ENCODE measurements around the gene CSTPP1. TPM values are rescaled to one million over a fixed set of nuclear protein-coding genes. Genes with fewer than 3 reads are reported as not detected.

CSTPP1 gene
- total and polyA plus RNA-seq, 5 donors from 2014 or later, result 15.1 to 18.3 (median 15.5) TPM

DNA sequence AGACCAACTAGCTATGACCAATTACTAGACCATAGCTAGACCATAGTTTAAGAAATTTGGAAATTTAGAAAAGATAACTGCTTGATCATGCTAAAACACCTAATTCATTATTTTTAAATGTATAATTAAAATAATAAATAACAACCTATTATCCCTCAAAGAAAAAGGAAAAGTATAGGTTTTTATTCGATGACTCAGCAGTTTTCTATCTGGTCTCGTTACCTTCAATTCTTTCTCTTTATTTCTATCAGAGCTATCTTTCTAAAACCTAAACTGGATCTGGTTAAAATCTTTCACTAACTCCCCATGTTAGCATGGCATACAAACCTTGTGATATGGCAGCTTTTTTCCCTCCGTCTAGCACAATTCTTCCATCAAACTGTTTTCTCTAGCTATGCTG lies 27.3 kb downstream of the CSTPP1 start:
- H3K4me1 Mint-ChIP-seq, result peaks cover 0 to 6% (median 4%) of the 10 kb centered on the region in 4 donors
- H3K27ac Mint-ChIP-seq, result no peak overlapping the region
- Histone ChIP-seq H3K36me3 (ENCODE audit: control insufficient read depth, insufficient read depth, low read length) (peaks cover 5% of the 10 kb centered on the region), H3K27ac (ENCODE audit: insufficient read depth, low read length, poor library complexity, severe bottlenecking) (no peak overlapping the region), H3K4me3 (ENCODE audit: low read depth, low read length) (no peak overlapping the region), H3K27me3 (ENCODE audit: control insufficient read depth, insufficient read depth, low read length) (no peaks in the 10 kb centered on the region), H3K4me1 (ENCODE audit: control insufficient read depth, insufficient read depth, low read length, poor library complexity, severe bottlenecking) (no peaks in the 10 kb centered on the region), H3K9me3 (ENCODE audit: control insufficient read depth in 2 of 2, low read length in 2 of 2) (peaks cover 0 to 2% of the 10 kb centered on the region in 2 experiments)
- DNase-seq (no peak), ATAC-seq (ENCODE audit: low read depth in 2 of 2) (no peak)
- H3K27me3 Mint-ChIP-seq, result no peaks in the 10 kb centered on the region
- no peak overlapping the region for H3K4me3 Mint-ChIP-seq
- peaks cover 21% of the 10 kb centered on the region for H3K36me3 Mint-ChIP-seq
- peaks cover 0 to 3% (median 0%) of the 10 kb centered on the region in 7 donors for H3K9me3 Mint-ChIP-seq

DNA sequence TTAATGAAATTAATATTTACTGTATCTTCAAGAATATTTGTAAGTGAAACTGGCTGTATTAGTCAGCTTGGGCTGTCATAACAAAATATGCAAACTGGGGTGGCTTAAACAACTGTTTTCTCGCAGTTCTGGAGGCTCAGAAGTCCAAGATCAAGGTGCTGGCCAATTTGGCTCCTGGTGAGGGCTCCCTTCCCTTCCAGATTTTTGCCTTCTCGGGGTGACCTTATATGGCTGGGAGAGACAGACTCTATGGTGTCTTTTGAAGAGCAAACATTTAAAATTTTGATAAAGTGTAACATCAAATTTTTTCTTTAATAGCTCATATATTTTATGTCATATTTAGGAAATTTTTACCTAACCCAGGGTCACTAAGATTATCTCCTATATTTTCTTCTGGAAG lies 30.2 kb downstream of the CSTPP1 start:
- Histone ChIP-seq H3K27me3 (ENCODE audit: control insufficient read depth, insufficient read depth, low read length) (no peaks in the 10 kb centered on the region), H3K4me3 (ENCODE audit: low read depth, low read length) (no peak overlapping the region), H3K27ac (ENCODE audit: insufficient read depth, low read length, poor library complexity, severe bottlenecking) (no peak overlapping the region), H3K4me1 (ENCODE audit: control insufficient read depth, insufficient read depth, low read length, poor library complexity, severe bottlenecking) (no peaks in the 10 kb centered on the region), H3K36me3 (ENCODE audit: control insufficient read depth, insufficient read depth, low read length) (no peaks in the 10 kb centered on the region), H3K9me3 (ENCODE audit: control insufficient read depth in 2 of 2, low read length in 2 of 2) (no peaks in the 10 kb centered on the region)
- no peak for ATAC-seq (ENCODE audit: low read depth in 2 of 2)
- H3K9me3 Mint-ChIP-seq, result peaks cover 0 to 2% (median 0%) of the 10 kb centered on the region in 7 donors
- no peak overlapping the region for H3K27ac Mint-ChIP-seq
- H3K27me3 Mint-ChIP-seq, result no peaks in the 10 kb centered on the region
- no peak for DNase-seq
- H3K4me1 Mint-ChIP-seq, result peaks cover 0 to 4% (median 2%) of the 10 kb centered on the region in 4 donors
- H3K4me3 Mint-ChIP-seq, result no peak overlapping the region
- peaks cover 14% of the 10 kb centered on the region for H3K36me3 Mint-ChIP-seq

DNA sequence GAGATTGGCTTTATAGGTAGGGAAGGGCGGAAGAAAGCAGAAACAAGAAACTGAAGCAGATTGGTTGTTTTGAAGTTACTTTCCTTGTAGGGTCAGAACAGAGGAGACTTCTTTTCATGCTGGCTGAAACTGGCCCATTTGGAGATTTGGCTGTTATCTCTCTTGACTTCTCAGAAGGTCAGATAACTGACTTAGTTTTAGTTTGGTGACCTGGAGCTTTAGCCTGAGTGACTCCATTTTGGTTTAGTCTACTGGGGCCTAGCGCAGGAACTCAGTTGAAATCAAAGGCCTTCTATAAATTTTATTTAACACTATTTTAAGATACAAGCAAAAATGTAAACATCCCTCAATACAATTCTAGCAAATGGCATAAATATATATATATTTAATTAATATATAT lies 31.4 kb downstream of the CSTPP1 start:
- H3K27me3 Mint-ChIP-seq, result no peaks in the 10 kb centered on the region
- DNase-seq (no peak), ATAC-seq (ENCODE audit: low read depth in 2 of 2) (no peak)

DNA sequence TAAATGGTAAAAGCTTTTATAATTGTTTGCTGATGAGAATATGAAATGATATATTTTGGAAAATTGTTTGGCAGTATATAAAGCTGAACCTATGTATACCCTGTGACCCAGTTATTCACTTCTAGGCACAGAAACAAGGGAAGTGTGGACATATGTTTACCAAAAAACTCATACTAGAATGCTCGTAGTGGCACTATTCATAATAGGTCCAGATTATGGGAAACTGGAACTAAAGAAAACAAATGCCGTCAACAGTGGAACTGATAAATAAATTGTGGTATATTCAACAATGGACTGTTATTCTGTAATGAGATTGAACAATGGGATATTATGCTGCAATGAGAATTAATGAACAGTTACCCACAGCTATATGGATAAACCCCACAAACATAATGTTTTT lies 32.8 kb downstream of the CSTPP1 start:
- no peak overlapping the region for H3K4me3 ChIP-seq (ENCODE audit: low read depth, low read length)
- H3K27me3 Mint-ChIP-seq, result no peaks in the 10 kb centered on the region
- peaks cover 10% of the 10 kb centered on the region for H3K36me3 Mint-ChIP-seq
- no peak overlapping the region for H3K27ac ChIP-seq (ENCODE audit: insufficient read depth, low read length, poor library complexity, severe bottlenecking)
- H3K4me1 ChIP-seq (ENCODE audit: control insufficient read depth, insufficient read depth, low read length, poor library complexity, severe bottlenecking), result no peaks in the 10 kb centered on the region
- H3K36me3 ChIP-seq (ENCODE audit: control insufficient read depth, insufficient read depth, low read length), result no peaks in the 10 kb centered on the region
- no peaks in the 10 kb centered on the region for H3K9me3 Mint-ChIP-seq
- no peak for ATAC-seq (ENCODE audit: low read depth in 2 of 2)
- no peaks in the 10 kb centered on the region for H3K9me3 ChIP-seq (ENCODE audit: control insufficient read depth in 2 of 2, low read length in 2 of 2)
- H3K4me3 Mint-ChIP-seq, result no peak overlapping the region
- H3K27me3 ChIP-seq (ENCODE audit: control insufficient read depth, insufficient read depth, low read length), result no peaks in the 10 kb centered on the region
- no peak for DNase-seq
- no peak overlapping the region for H3K27ac Mint-ChIP-seq
- H3K4me1 Mint-ChIP-seq, result no peaks in the 10 kb centered on the region

More for the DNA sequence above, 31.4 kb downstream of the CSTPP1 start:
- Histone ChIP-seq H3K4me1 (ENCODE audit: control insufficient read depth, insufficient read depth, low read length, poor library complexity, severe bottlenecking) (no peaks in the 10 kb centered on the region), H3K27me3 (ENCODE audit: control insufficient read depth, insufficient read depth, low read length) (no peaks in the 10 kb centered on the region), H3K27ac (ENCODE audit: insufficient read depth, low read length, poor library complexity, severe bottlenecking) (no peak overlapping the region), H3K4me3 (ENCODE audit: low read depth, low read length) (no peak overlapping the region), H3K36me3 (ENCODE audit: control insufficient read depth, insufficient read depth, low read length) (no peaks in the 10 kb centered on the region), H3K9me3 (ENCODE audit: control insufficient read depth in 2 of 2, low read length in 2 of 2) (no peaks in the 10 kb centered on the region)
- Mint-ChIP-seq H3K27ac (no peak overlapping the region), H3K9me3 (peaks cover 0 to 2% (median 0%) of the 10 kb centered on the region in 7 donors), H3K4me1 (peaks cover 0 to 3% (median 2%) of the 10 kb centered on the region in 4 donors), H3K36me3 (peaks cover 14% of the 10 kb centered on the region), H3K4me3 (no peak overlapping the region)

DNA sequence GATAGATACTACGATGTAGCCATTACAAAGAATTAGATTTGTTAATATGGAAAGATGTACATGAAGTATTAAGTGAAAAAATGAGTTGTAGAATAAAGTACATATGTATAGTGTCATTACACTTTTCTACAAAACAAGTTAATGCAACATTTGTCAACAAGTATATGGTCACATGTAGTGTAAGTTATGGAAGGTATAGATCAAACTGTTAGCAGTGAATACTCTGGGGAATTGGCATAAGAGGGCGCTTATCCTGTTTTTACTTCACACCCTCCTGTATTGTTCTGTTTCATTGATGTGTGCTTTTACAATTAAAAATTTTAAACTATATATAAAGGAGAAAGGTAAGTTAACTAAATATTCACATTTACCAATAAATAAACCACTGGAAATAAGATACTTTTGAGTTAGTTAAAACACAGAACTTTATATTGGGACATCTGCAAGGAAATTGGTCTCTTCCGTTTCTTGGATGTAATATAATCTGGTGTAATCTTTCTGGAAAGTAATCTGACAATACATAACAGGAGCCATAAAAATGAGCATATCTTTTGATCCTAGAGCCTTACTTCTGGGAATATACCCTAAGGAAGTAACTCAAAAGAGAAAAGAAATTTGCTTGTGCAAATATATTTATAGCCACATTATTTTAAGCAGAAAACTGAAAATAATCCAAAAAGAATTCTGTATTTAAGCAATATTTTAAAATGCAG lies 34.5 kb downstream of the CSTPP1 start:
- Mint-ChIP-seq H3K36me3 (peaks cover 9% of the 10 kb centered on the region), H3K27ac (no peak overlapping the region), H3K27me3 (no peaks in the 10 kb centered on the region), H3K9me3 (no peaks in the 10 kb centered on the region), H3K4me3 (no peak overlapping the region), H3K4me1 (no peaks in the 10 kb centered on the region)
- H3K36me3 ChIP-seq (ENCODE audit: control insufficient read depth, insufficient read depth, low read length), result no peaks in the 10 kb centered on the region
- ATAC-seq (ENCODE audit: low read depth in 2 of 2) (no peak), DNase-seq (no peak)
- H3K27me3 ChIP-seq (ENCODE audit: control insufficient read depth, insufficient read depth, low read length), result no peaks in the 10 kb centered on the region
- no peak overlapping the region for H3K27ac ChIP-seq (ENCODE audit: insufficient read depth, low read length, poor library complexity, severe bottlenecking)
- no peaks in the 10 kb centered on the region for H3K9me3 ChIP-seq (ENCODE audit: control insufficient read depth in 2 of 2, low read length in 2 of 2)
- H3K4me3 ChIP-seq (ENCODE audit: low read depth, low read length), result no peak overlapping the region
- no peaks in the 10 kb centered on the region for H3K4me1 ChIP-seq (ENCODE audit: control insufficient read depth, insufficient read depth, low read length, poor library complexity, severe bottlenecking)

DNA sequence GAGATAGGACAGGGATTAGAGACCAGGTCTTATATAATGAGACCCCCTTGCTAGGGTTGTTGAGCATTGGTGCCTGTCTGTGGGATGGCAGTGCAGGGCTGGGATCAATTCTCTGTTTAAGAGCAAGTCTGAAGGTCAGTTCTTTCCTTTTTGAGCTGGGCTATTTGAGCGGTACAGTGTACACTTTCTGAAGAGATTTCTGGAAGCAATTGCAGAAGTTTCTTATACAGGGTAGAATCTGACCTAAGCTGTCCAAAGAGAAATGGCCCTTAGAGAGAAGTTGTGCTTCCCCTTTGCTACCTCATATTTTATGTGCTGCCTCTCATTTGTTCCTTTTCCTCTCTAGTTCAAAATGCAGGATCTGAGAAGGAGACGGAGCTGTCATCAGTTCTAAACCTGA lies 35.8 kb downstream of the CSTPP1 start:
- H3K27ac ChIP-seq (ENCODE audit: insufficient read depth, low read length, poor library complexity, severe bottlenecking), result no peak overlapping the region
- ATAC-seq (ENCODE audit: low read depth in 2 of 2), result no peak
- no peak overlapping the region for H3K4me3 Mint-ChIP-seq

DNA sequence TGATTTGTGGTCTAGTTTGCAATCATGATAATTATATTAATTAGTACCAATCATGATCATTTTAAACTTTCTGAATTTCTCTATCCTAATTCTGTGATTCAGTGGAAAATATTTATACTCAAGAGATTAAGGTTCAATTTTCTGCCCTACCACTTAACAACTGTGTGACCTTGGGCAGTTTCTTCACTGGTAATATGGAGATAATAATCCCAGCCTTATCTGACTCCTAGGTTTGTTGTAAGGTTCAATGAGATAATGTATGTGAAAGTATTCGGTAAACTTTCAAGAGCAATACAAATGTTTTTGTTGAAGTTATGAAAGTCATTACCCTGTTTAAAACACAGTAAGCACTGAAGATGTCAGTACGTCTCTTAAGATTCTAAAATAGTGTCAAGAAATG lies 36.3 kb downstream of the CSTPP1 start:
- no peaks in the 10 kb centered on the region for H3K4me1 Mint-ChIP-seq
- DNase-seq (no peak), ATAC-seq (ENCODE audit: low read depth in 2 of 2) (no peak)
- H3K36me3 ChIP-seq (ENCODE audit: control insufficient read depth, insufficient read depth, low read length), result no peaks in the 10 kb centered on the region
- H3K36me3 Mint-ChIP-seq, result peaks cover 6% of the 10 kb centered on the region
- H3K27me3 Mint-ChIP-seq, result no peaks in the 10 kb centered on the region
- no peaks in the 10 kb centered on the region for H3K4me1 ChIP-seq (ENCODE audit: control insufficient read depth, insufficient read depth, low read length, poor library complexity, severe bottlenecking)
- no peaks in the 10 kb centered on the region for H3K27me3 ChIP-seq (ENCODE audit: control insufficient read depth, insufficient read depth, low read length)
- H3K9me3 Mint-ChIP-seq, result no peaks in the 10 kb centered on the region
- H3K27ac ChIP-seq (ENCODE audit: insufficient read depth, low read length, poor library complexity, severe bottlenecking), result no peak overlapping the region
- H3K27ac Mint-ChIP-seq, result no peak overlapping the region
- no peak overlapping the region for H3K4me3 Mint-ChIP-seq
- H3K4me3 ChIP-seq (ENCODE audit: low read depth, low read length), result no peak overlapping the region
- no peaks in the 10 kb centered on the region for H3K9me3 ChIP-seq (ENCODE audit: control insufficient read depth in 2 of 2, low read length in 2 of 2)

More for the DNA sequence above, 35.8 kb downstream of the CSTPP1 start:
- H3K27me3 ChIP-seq (ENCODE audit: control insufficient read depth, insufficient read depth, low read length), result no peaks in the 10 kb centered on the region
- no peaks in the 10 kb centered on the region for H3K4me1 Mint-ChIP-seq
- no peaks in the 10 kb centered on the region for H3K9me3 Mint-ChIP-seq
- H3K4me1 ChIP-seq (ENCODE audit: control insufficient read depth, insufficient read depth, low read length, poor library complexity, severe bottlenecking), result no peaks in the 10 kb centered on the region
- H3K4me3 ChIP-seq (ENCODE audit: low read depth, low read length), result no peak overlapping the region
- H3K27me3 Mint-ChIP-seq, result no peaks in the 10 kb centered on the region
- H3K27ac Mint-ChIP-seq, result no peak overlapping the region
- H3K9me3 ChIP-seq (ENCODE audit: control insufficient read depth in 2 of 2, low read length in 2 of 2), result no peaks in the 10 kb centered on the region
- H3K36me3 Mint-ChIP-seq, result peaks cover 6% of the 10 kb centered on the region
- DNase-seq, result no peak
- H3K36me3 ChIP-seq (ENCODE audit: control insufficient read depth, insufficient read depth, low read length), result no peaks in the 10 kb centered on the region

DNA sequence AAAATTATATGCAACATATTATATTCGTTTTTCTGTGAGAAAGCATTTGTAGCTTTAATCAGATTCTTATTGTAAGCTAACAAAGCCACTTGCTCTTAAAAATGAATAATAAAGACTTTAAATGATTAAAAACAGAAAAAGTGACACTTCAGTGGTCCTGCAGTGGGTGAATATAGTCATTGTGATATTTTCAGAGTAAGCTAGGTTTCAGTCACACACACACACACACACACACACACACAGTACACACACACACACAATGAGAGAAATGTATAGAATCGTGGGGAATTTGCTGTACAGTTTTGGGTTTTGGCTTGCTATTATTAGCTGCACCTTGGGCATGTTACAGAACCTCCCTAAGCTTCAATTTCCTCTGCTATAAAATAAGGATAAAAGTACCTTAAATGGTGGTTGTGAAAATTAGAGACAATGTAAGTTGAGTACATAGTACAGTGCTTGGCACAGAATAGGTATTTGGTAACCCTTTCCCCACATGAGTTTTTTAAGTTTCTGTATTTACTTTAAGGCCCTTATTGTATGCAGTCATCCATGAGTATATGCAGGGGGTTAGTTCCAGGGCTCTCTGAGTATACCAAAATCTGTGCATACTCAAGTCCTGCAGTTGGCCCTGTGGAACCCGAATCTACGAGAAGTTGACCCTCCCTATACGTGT lies 39.8 kb downstream of the CSTPP1 start:
- H3K4me1 ChIP-seq (ENCODE audit: control insufficient read depth, insufficient read depth, low read length, poor library complexity, severe bottlenecking), result no peaks in the 10 kb centered on the region
- peaks cover 6% of the 10 kb centered on the region for H3K36me3 Mint-ChIP-seq
- H3K27ac ChIP-seq (ENCODE audit: insufficient read depth, low read length, poor library complexity, severe bottlenecking), result no peak overlapping the region
- no peak for ATAC-seq (ENCODE audit: low read depth in 2 of 2)
- H3K36me3 ChIP-seq (ENCODE audit: control insufficient read depth, insufficient read depth, low read length), result no peaks in the 10 kb centered on the region
- H3K4me3 ChIP-seq (ENCODE audit: low read depth, low read length), result no peak overlapping the region
- H3K27me3 ChIP-seq (ENCODE audit: control insufficient read depth, insufficient read depth, low read length), result no peaks in the 10 kb centered on the region
- no peak for DNase-seq
- H3K4me1 Mint-ChIP-seq, result peaks cover 2 to 8% (median 6%) of the 10 kb centered on the region in 4 donors
- no peak overlapping the region for H3K4me3 Mint-ChIP-seq
- no peaks in the 10 kb centered on the region for H3K9me3 Mint-ChIP-seq
- no peaks in the 10 kb centered on the region for H3K9me3 ChIP-seq (ENCODE audit: control insufficient read depth in 2 of 2, low read length in 2 of 2)
- no peak overlapping the region for H3K27ac Mint-ChIP-seq
- peaks cover 4% of the 10 kb centered on the region for H3K27me3 Mint-ChIP-seq
